Peyer's patch (tissue), 4 donors: ENCODE results near the gene RAB11FIP2.

Experiments used
- CTCF ChIP-seq, 6 experiments: fragments of 450-650 bp in 4 of 6; fragments of 200-600 bp in 2 of 6; sonication (generic) in 1 of 6; IDR thresholded peaks; one replicate each; pipeline ENCODE4 v1.5.1; 2017 to 2019; ENCODE audit warnings: antibody characterized with exemption in 6 of 6, mild to moderate bottlenecking in 3 of 6, moderate library complexity in 1 of 6
- POLR2A ChIP-seq, 2 donors: fragments of 450-650 bp; IDR thresholded peaks; one replicate each; pipeline ENCODE4 v1.5.1; 2017; ENCODE audit warnings: antibody characterized with exemption in 2 of 2, mild to moderate bottlenecking in 2 of 2, moderate library complexity in 2 of 2

- TF ChIP-seq CTCF (IDR thresholded peaks at IDR 0.05) (no peak), POLR2A (IDR thresholded peaks at IDR 0.05) (no peak)
Observed at GRCh38 chr10:117967149-117967650, 79.5 kb downstream of the RAB11FIP2 start.
